AG04449 (cell line): ENCODE results near the gene SKIC3.

Source experiments
- CTCF ChIA-PET: fragments of 350-600 bp; formaldehyde crosslinking; extraction: SDS; loops from one replicate; lab custom pipeline; 2021; ENCODE audit warnings: antibody characterized with exemption; lab: Yijun Ruan, JAX
- POLR2A ChIA-PET: fragments of 400-600, 350-600 bp; formaldehyde crosslinking; extraction: SDS; loops from one replicate; lab custom pipeline; 2020; ENCODE audit warnings: antibody characterized with exemption, inconsistent platforms; lab: Yijun Ruan, JAX
- DNase-seq: peaks from one replicate; pipeline ENCODE4 v3.0.0-alpha.2; 2010; ENCODE audit warnings: low read depth, low spot score
- H3K4me3 ChIP-seq: 2 replicates; pipeline ENCODE4 v1.5.1; 2011; ENCODE audit warnings: low read depth, mild to moderate bottlenecking, control low read depth, low read length
- CTCF ChIP-seq: IDR thresholded peaks from one replicate; pipeline ENCODE4 v1.5.1; 2011; ENCODE audit warnings: mild to moderate bottlenecking, moderate library complexity, low read length, control low read depth, inconsistent platforms; ENCODE audit not compliant: insufficient read depth; ENCODE audit errors: missing control alignments

The SKIC3 gene

GRCh38 chr5:95583992-95584391 is 29.2 kb upstream of the SKIC3 start:
- DNase-seq, result no peak
- CTCF ChIA-PET, result no interaction called here
- TF ChIP-seq CTCF, result no peak
- no peak overlapping the region for H3K4me3 ChIP-seq
- POLR2A ChIA-PET, result no interaction called here

- no peak for TF ChIP-seq CTCF
- POLR2A ChIA-PET, result no interaction called here
- CTCF ChIA-PET, result no interaction called here
- H3K4me3 ChIP-seq, result no peak overlapping the region
- no peak for DNase-seq
Observed at GRCh38 chr5:95581576-95581975, 26.8 kb upstream of the SKIC3 start.

- POLR2A ChIA-PET, result no interaction called here
- CTCF ChIA-PET, result no interaction called here
- DNase-seq, result no peak
Observed at GRCh38 chr5:95572016-95572415, 17.2 kb upstream of the SKIC3 start.

GRCh38 chr5:95565280-95565920 is 10.6 kb upstream of the SKIC3 start:
- CTCF ChIA-PET, result interaction anchor here (1.1 to 1.5 kb wide), 2 partner anchors 12 to 78 kb away, joined by 3 to 4 read pairs; no protein-coding TSS in a partner anchor
- TF ChIP-seq CTCF, result no peak
- POLR2A ChIA-PET, result interaction anchor here (1.4 kb wide), 1 partner anchor 10 kb away, joined by 4 read pairs; the partner anchor contains the start of genes ARSK and SKIC3

More at GRCh38 chr5:95572016-95572415, 17.2 kb upstream of the SKIC3 start:
- no peak for TF ChIP-seq CTCF
- no peak overlapping the region for H3K4me3 ChIP-seq

GRCh38 chr5:95564450-95564849 is 9.7 kb upstream of the SKIC3 start:
- no peak for DNase-seq
- TF ChIP-seq CTCF, result no peak
- CTCF ChIA-PET, result interaction anchor here (1.5 kb wide), 1 partner anchor 79 kb away, joined by 4 read pairs; no protein-coding TSS in a partner anchor
- no peak overlapping the region for H3K4me3 ChIP-seq
- POLR2A ChIA-PET, result no interaction called here

More at GRCh38 chr5:95565280-95565920, 10.6 kb upstream of the SKIC3 start:
- no peak overlapping the region for H3K4me3 ChIP-seq
- DNase-seq, result no peak

GRCh38 chr5:95563367-95563766 is 8.6 kb upstream of the SKIC3 start:
- TF ChIP-seq CTCF, result no peak
- CTCF ChIA-PET, result no interaction called here
- DNase-seq, result no peak
- H3K4me3 ChIP-seq, result no peak overlapping the region
- POLR2A ChIA-PET, result no interaction called here
